ENCODE results near the gene ATP6V1F.

GRCh38 chr7:128840326-128841170 lies 22.1 kb upstream of the ATP6V1F start:
- TF ChIP-seq CTCF (conservative IDR thresholded peaks at IDR 0.05; ENCODE audit: low read length) (no peak), EZH2phosphoT487 (IDR thresholded peaks at IDR 0.05; ENCODE audit: borderline replicate concordance, low read depth, low read length) (no peak)

Measured in OCI-LY7 (cell line).